Activated CD8-positive, alpha-beta memory T cell treated with anti-CD3 and anti-CD28 coated beads, Interleukin-2, amount 10 ng/mL, durations not matched to agents 7 days and 5 days (primary cell): ENCODE data around the gene BMP5. TPM values are rescaled to one million over a fixed set of nuclear protein-coding genes. Genes with fewer than 3 reads are reported as not detected.

Experiments used
- ATAC-seq: fragments of 150-1000 bp; cut with Tn5 transposase; one replicate; pipeline ENCODE4 v1.10.0; 2021; ENCODE audit warnings: moderate library complexity
- CTCF ChIA-PET: fragments of 350-600 bp; sonication (Branson Sonifier 250); formaldehyde crosslinking; loops from one replicate; lab custom pipeline; 2021; ENCODE audit warnings: antibody characterized with exemption; lab: Charles Lee
- DNase-seq: peaks from one replicate; pipeline ENCODE4 v3.0.0-alpha.2; 2020
- H3K27ac Mint-ChIP-seq: one replicate; pipeline ENCODE4 v1.8.0; 2021; ENCODE audit warnings: mild to moderate bottlenecking, mixed read lengths
- H3K27me3 Mint-ChIP-seq: one replicate; pipeline ENCODE4 v1.8.0; 2021; ENCODE audit warnings: mixed read lengths
- H3K36me3 Mint-ChIP-seq: one replicate; pipeline ENCODE4 v1.8.0; 2021; ENCODE audit warnings: mild to moderate bottlenecking, mixed read lengths
- H3K4me1 Mint-ChIP-seq: one replicate; pipeline ENCODE4 v1.8.0; 2021; ENCODE audit warnings: mixed read lengths
- H3K4me3 Mint-ChIP-seq: one replicate; pipeline ENCODE4 v1.8.0; 2021; ENCODE audit warnings: mild to moderate bottlenecking, moderate library complexity, mixed read lengths
- H3K9me3 Mint-ChIP-seq: one replicate; pipeline ENCODE4 v1.8.0; 2022; ENCODE audit warnings: low read depth, mixed read lengths
- total RNA-seq, 2 experiments: library from RNA; stranded (reverse); gene quantifications; one replicate each; pipeline ENCODE4 v1.2.3, GENCODE V29; 2021

Gene BMP5
- total RNA-seq, 2 experiments from 2014 or later, result not detected

DNA sequence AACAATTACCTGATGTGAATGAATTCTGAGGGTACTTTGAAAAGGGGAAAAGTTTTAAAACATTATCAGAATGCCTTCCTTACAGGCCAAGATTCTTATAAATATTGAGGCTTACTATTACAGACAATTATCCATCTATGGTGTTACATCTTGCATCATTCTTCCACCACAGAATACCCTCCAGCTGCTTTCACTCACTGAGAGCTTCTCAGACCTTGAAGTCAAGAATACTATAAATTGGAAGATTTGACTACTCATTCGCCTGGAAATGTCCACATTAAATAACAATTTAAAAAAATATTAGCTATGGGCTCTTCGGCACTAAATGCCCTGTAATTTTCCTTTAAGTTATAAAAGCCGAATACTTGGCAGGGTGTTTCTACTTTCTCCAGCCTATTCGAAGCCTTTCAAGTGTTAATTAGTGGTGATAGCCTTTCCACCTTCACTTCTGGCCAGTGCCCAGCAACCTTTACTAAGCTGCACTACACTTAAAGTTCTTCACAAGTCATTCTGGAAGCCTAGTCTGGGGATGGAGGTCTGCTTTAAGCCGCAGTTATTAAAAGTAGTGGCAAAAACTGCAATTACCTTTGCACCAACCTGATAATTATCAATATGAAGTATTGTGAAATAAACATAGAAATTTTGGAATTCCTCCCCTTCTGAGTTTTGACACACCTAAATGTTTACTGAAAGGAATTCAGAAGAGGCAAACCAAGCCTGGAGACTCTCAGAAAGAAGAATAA is 100.9 kb downstream of the BMP5 start:
- H3K9me3 Mint-ChIP-seq, result peaks cover 8% of the 10 kb centered on the region
- ATAC-seq (no peak), DNase-seq (no peak)
- H3K4me1 Mint-ChIP-seq, result no peaks in the 10 kb centered on the region
- no peak overlapping the region for H3K27ac Mint-ChIP-seq
- no peaks in the 10 kb centered on the region for H3K36me3 Mint-ChIP-seq
- H3K4me3 Mint-ChIP-seq, result no peak overlapping the region
- H3K27me3 Mint-ChIP-seq, result no peaks in the 10 kb centered on the region
- CTCF ChIA-PET, result no interaction called here

DNA sequence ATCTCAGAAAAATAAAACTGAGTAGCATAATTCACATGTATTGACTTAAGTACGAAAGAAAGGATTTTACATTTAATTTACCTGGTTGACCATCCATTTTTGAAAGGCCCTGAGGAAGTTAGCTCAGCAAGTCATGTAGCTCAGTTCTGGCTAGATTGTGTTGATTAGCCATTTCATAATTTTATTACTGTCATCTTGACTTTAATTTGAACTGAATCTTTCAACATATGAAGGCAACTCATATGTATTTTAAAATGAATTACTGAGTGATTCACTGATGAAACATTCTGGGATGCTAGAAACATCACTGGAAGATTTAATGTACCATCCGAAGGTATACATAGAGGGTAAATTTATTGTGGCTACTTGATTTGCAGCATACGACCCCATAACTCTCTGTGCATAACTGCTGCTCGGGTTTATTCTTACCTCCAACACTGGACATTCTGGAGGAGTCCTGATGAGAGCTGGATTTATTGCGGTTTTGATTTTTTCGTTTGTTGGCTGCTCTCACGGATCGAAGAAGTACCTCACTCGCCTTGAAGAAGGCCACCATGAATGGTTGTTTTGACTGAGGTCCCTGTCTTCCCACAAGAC is 101.7 kb downstream of the BMP5 start:
- Mint-ChIP-seq H3K27me3 (no peaks in the 10 kb centered on the region), H3K27ac (no peak overlapping the region), H3K4me3 (no peak overlapping the region), H3K36me3 (no peaks in the 10 kb centered on the region), H3K9me3 (peaks cover 6% of the 10 kb centered on the region), H3K4me1 (no peaks in the 10 kb centered on the region)
- CTCF ChIA-PET, result no interaction called here
- DNase-seq, result no peak
- no peak for ATAC-seq

DNA sequence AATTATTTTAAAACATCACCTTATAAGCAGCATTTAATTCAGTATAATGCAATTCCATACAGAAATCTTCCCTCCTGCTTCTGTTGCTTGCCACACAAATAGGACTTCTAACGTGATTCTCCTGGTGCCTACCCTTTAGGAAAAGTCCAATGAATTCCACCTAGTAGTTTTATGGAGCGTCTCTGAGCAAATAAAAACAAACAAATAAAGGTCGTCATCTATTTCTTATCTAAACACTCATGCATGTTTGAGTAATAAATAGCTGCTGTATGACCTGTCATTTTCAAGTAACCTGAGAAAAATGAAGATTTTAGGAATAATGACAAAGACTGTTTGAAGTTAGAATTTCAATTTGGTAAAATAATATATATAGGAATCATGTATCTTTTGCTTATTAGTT is 102.7 kb downstream of the BMP5 start:
- H3K27ac Mint-ChIP-seq, result no peak overlapping the region
- no peak for ATAC-seq
- H3K4me1 Mint-ChIP-seq, result no peaks in the 10 kb centered on the region
- H3K27me3 Mint-ChIP-seq, result no peaks in the 10 kb centered on the region
- CTCF ChIA-PET, result no interaction called here
- H3K4me3 Mint-ChIP-seq, result no peak overlapping the region
- H3K36me3 Mint-ChIP-seq, result no peaks in the 10 kb centered on the region
- DNase-seq, result no peak
- peaks cover 2% of the 10 kb centered on the region for H3K9me3 Mint-ChIP-seq

DNA sequence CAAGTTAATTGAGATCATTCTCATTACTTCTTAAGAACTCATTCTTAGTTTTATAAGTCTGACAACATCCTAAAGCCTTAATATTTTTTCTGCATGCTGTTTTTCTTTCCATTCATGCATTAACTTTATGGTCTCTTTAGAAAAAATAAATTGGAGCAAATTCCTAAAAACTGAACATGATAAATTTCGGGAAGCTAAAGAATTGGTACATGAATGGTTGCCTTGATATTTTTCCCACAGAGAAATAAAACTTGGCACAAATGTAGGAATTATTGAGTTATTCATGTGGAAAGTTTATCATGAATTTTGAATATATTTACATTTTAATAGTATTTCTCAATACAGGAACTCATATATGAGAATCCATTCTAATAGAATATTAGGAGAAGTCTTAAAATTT is 115.9 kb downstream of the BMP5 start:
- Mint-ChIP-seq H3K36me3 (no peaks in the 10 kb centered on the region), H3K9me3 (peaks cover 4% of the 10 kb centered on the region), H3K27ac (no peak overlapping the region), H3K27me3 (no peaks in the 10 kb centered on the region), H3K4me1 (no peaks in the 10 kb centered on the region), H3K4me3 (no peak overlapping the region)
- ATAC-seq, result no peak
- CTCF ChIA-PET, result no interaction called here
- no peak for DNase-seq

DNA sequence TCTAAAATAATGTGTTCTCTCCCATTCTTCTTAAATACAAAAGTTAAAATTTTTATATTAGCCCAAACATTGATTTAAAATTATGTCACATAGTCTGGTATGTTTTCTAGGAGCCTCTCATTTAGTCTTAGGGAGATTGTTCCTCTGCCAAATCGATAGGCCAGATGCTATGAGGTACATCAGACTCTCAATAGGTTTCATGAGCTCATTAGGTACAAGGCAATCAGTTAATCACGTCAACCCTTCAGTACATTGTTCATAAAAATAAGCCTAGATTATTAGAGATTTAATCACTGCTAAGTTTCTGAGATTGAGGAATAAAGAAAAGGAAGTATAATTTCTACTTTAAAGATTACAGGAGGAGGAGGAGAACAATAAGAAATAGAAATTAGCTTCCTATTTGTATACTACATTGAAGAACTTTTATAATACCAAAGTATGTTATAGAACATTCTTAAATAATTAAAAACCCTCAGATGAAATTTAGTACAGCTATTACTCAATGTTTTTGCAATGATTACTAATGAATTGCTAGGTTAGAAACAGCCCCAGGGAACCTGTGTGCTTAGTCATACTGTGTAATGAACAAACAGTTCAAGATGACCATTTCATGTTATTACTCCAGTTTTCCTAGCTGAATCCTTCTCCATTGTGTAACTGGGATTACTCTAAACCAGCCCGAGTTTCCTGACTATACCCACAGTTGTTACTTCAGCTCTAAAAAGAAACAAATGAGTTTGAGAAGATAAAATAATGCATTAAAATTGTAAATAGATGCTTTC is 117.0 kb downstream of the BMP5 start:
- H3K4me3 Mint-ChIP-seq, result no peak overlapping the region
- no peaks in the 10 kb centered on the region for H3K36me3 Mint-ChIP-seq
- no peaks in the 10 kb centered on the region for H3K27me3 Mint-ChIP-seq
- no peaks in the 10 kb centered on the region for H3K4me1 Mint-ChIP-seq
- peaks cover 4% of the 10 kb centered on the region for H3K9me3 Mint-ChIP-seq
- DNase-seq, result no peak
- H3K27ac Mint-ChIP-seq, result no peak overlapping the region
- ATAC-seq, result no peak
- CTCF ChIA-PET, result no interaction called here

DNA sequence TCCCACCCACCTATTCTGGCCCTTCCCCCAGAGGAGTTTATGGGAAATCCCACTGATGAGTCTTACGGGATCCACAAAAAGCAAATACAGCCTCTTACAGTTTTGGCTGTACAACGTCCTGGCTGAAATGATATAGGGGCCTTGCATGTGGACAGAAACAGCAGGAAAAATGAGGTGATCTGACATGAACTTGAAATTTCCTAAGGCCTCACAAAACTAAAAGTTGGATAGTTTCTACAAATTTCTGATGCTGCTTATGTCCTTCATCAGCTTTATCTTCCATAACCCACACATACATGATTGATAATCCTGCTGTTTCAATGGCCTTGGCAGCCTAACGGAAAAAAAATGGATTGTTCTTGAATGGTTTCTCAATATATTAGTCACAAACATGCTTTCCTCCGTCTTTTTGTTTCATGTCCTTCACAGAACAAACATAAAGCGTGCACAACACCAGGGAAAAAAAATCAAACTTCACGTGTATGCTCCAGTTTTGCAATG is 118.8 kb downstream of the BMP5 start:
- H3K4me3 Mint-ChIP-seq, result no peak overlapping the region
- CTCF ChIA-PET, result no interaction called here
- no peak for ATAC-seq
- DNase-seq, result no peak
- no peaks in the 10 kb centered on the region for H3K27me3 Mint-ChIP-seq
- no peaks in the 10 kb centered on the region for H3K36me3 Mint-ChIP-seq
- H3K4me1 Mint-ChIP-seq, result no peaks in the 10 kb centered on the region
- H3K9me3 Mint-ChIP-seq, result peaks cover 2% of the 10 kb centered on the region
- H3K27ac Mint-ChIP-seq, result no peak overlapping the region

DNA sequence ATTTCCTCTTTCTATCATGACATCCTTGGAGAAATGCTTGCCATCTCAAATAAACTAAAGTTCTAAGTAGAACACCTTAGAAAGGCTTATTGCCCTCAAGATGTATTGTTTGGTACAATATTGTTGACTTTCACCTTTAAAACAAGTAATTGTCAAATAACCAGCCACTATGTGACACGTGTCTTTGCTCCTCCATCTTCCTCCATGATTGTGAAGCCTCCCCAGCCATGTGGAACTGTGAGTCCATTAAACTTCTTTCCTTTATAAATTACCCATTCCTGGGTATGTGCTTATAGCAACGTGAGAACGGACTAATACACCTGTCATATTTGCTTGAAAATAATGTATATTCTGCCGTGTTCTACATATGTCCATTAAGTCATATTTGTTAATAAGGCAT is 126.5 kb downstream of the BMP5 start:
- CTCF ChIA-PET, result no interaction called here
- DNase-seq (no peak), ATAC-seq (no peak)
- no peak overlapping the region for H3K27ac Mint-ChIP-seq
- no peaks in the 10 kb centered on the region for H3K4me1 Mint-ChIP-seq
- peaks cover 15% of the 10 kb centered on the region for H3K9me3 Mint-ChIP-seq
- no peak overlapping the region for H3K4me3 Mint-ChIP-seq
- H3K36me3 Mint-ChIP-seq, result no peaks in the 10 kb centered on the region
- no peaks in the 10 kb centered on the region for H3K27me3 Mint-ChIP-seq

DNA sequence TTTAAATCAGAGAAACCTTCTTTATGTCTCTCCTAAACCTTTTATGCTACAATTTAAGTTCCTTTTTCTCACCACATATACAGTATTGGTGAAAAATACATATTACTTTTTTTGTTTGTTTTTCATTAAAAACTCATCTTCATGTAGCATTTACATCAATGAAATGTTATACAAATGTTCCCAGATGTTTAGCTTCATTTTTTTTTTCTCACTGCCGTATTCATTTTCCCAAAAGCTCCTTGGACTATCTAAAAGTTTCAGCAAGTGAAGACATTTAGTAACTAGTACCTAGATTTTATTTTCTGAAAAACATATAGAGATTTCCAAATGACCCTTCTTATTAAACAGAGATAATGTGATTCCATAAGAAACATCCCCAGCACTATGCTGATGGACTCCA is 128.9 kb downstream of the BMP5 start:
- Mint-ChIP-seq H3K9me3 (peaks cover 17% of the 10 kb centered on the region), H3K27ac (no peak overlapping the region), H3K4me1 (no peaks in the 10 kb centered on the region), H3K27me3 (no peaks in the 10 kb centered on the region), H3K36me3 (no peaks in the 10 kb centered on the region), H3K4me3 (no peak overlapping the region)
- DNase-seq (no peak), ATAC-seq (no peak)
- CTCF ChIA-PET, result no interaction called here

DNA sequence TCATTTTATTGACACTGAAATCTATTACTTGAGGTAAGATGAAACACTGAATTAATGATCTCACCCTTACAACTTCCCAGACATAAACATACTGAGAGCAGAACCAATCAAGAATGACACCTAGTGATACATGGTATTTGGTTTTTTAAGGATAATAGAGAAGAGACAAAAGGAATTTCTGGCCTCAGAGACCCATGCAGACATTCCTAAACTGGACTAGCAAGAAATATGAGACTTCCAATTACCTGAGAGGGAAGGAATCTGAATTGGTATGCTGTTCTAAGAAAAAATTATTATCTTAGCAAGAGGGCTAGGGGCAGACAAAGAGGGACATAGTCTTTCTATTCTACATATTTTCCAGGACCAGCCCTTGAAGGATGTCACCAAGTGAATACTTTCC is 141.1 kb downstream of the BMP5 start:
- no peaks in the 10 kb centered on the region for H3K36me3 Mint-ChIP-seq
- H3K27ac Mint-ChIP-seq, result no peak overlapping the region
- DNase-seq, result no peak
- no peaks in the 10 kb centered on the region for H3K4me1 Mint-ChIP-seq
- no peak for ATAC-seq
- H3K9me3 Mint-ChIP-seq, result peaks cover 9% of the 10 kb centered on the region
- CTCF ChIA-PET, result no interaction called here
- H3K4me3 Mint-ChIP-seq, result no peak overlapping the region
- no peaks in the 10 kb centered on the region for H3K27me3 Mint-ChIP-seq

DNA sequence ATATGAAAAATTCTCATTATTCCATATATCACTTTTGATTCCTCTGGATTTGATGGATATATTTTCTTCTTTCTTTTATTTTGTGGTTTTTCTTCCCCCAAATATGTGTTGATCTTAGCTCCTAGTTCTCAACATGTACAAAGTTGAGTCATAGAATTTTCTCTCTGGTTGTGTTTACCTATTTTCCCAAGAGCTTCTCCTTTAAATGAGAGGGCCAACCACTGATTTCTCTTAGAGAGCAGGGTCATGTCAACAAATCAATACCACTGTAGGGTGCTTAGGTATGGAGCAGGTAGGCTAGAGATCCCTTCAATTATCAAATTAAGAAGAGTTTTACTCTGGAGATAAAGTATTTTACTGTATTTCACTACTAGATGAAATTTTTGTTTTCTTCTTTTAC is 145.7 kb downstream of the BMP5 start:
- DNase-seq, result no peak
- ATAC-seq, result no peak
- CTCF ChIA-PET, result no interaction called here
- Mint-ChIP-seq H3K9me3 (peaks cover 6% of the 10 kb centered on the region), H3K4me3 (no peak overlapping the region), H3K27me3 (no peaks in the 10 kb centered on the region), H3K27ac (no peak overlapping the region), H3K36me3 (no peaks in the 10 kb centered on the region), H3K4me1 (no peaks in the 10 kb centered on the region)

DNA sequence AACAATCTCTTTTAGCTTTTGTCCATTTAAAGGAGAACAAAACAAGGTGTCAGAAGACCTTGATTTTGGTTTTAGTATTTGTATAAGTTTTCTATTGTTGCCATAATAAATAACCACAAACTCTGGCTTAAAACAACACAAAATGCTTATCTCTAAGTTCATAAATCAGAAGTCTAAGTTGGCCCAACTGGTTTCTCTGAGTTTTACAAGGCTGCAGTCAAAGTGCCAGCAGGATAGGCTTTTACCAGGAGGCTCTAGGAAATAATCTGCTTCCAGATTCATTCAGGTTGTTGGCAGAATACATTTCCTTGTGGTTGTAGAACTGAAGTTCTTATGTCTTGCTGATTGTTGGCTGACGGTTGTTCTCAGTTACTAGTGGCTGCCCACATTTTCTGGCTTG is 149.2 kb downstream of the BMP5 start:
- no peaks in the 10 kb centered on the region for H3K4me1 Mint-ChIP-seq
- DNase-seq (no peak), ATAC-seq (no peak)
- no peak overlapping the region for H3K27ac Mint-ChIP-seq
- no peak overlapping the region for H3K4me3 Mint-ChIP-seq
- CTCF ChIA-PET, result no interaction called here
- H3K9me3 Mint-ChIP-seq, result peaks cover 2% of the 10 kb centered on the region
- no peaks in the 10 kb centered on the region for H3K36me3 Mint-ChIP-seq
- H3K27me3 Mint-ChIP-seq, result no peaks in the 10 kb centered on the region

DNA sequence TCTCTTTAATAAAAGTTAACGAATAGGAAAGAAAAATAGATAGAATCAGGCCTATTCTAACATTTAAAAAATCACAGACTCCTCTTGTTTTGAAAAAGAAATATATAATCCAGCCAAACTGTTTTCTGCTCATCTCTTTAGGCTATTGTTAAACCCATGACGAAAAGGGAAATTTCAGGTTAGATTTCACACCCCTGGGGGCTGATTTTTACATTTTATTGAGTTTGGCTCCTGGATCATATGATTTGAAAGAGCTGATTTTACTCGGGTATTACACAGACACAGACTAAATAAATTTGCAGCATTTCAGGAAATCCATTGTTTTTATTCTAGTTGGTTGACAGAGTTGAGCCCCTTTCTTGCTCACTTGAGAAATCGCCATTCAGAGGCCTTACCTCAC is 160.6 kb downstream of the BMP5 start:
- Mint-ChIP-seq H3K9me3 (no peaks in the 10 kb centered on the region), H3K27me3 (no peaks in the 10 kb centered on the region), H3K36me3 (no peaks in the 10 kb centered on the region), H3K4me1 (no peaks in the 10 kb centered on the region), H3K27ac (no peak overlapping the region), H3K4me3 (no peak overlapping the region)
- CTCF ChIA-PET, result no interaction called here
- DNase-seq (no peak), ATAC-seq (no peak)

DNA sequence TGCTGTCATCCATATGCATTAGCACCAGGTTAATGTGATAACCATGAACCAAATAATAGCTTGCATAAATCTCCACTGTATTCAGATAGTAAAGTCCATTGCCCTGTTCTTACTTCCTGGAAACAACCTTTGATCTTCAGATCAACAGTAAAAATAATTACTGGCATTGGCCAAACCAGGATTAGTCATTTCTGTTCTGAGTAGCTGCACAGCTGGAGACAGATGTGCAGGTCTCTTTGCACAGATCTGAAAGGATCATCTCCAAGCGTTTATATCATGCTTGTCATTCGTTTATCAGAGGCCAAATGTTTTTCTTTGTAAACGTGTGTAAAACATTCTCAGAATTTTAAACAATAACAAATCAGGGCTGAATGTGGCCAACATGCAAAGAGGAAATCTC is 162.0 kb downstream of the BMP5 start:
- Mint-ChIP-seq H3K4me3 (no peak overlapping the region), H3K36me3 (no peaks in the 10 kb centered on the region), H3K27ac (no peak overlapping the region), H3K27me3 (no peaks in the 10 kb centered on the region), H3K4me1 (no peaks in the 10 kb centered on the region), H3K9me3 (no peaks in the 10 kb centered on the region)
- ATAC-seq, result no peak
- no peak for DNase-seq
- CTCF ChIA-PET, result no interaction called here

DNA sequence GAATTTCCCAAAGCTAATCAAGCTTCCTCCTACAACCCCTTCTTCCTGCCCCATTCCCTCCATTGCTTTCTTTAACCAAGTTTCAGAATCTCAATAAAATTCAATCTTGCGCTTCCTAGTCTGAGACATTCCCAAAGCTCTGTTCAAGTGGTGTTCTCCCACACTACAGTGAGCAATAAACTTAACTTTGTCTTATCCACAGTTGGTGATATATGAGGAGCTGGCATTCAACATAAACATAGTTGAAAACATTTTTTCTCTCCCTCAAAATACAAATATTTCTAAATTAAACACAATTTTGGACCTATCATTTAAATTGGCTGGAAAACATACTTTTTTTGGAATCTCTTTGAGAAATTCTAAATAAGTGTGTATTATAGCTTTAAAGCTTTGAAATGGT is 166.7 kb downstream of the BMP5 start:
- no peak for DNase-seq
- Mint-ChIP-seq H3K9me3 (peaks cover 2% of the 10 kb centered on the region), H3K27ac (no peak overlapping the region), H3K4me1 (no peaks in the 10 kb centered on the region), H3K27me3 (no peaks in the 10 kb centered on the region), H3K36me3 (no peaks in the 10 kb centered on the region), H3K4me3 (no peak overlapping the region)
- no peak for ATAC-seq
- CTCF ChIA-PET, result no interaction called here
